ENCODE results near the gene DENND5A.
"Not testable (repeated sequence)": the region's sequence is repeated elsewhere in the genome, so short reads cannot be mapped to it uniquely, and the experiment has no call there.

Gene DENND5A

DNA sequence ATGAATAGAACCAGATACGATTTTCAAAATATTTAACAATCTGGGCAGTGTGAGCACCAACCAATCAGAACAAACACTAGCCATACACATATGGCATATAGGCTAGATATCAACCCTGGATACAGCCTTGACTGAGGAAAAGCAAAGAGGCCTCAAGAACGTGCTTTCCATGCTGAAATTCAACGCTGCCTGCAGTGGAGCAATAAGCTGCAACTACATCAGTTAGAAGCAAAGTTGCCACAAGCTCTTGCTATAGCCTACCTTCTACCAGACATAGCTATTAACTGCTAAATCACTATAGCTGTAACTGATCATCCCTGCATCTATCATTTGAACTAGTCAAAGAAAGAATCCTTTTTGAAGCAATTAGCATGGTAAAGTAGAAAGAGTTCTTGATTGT lies 42.5 kb downstream of the DENND5A start:
- Histone ChIP-seq H3F3A (ENCODE audit: control insufficient read depth, insufficient read depth) (no peaks in the 10 kb centered on the region), H4K20me1 (ENCODE audit: control insufficient read depth, insufficient read depth, low read depth, low read length) (no peaks in the 10 kb centered on the region), H3K4me3 (ENCODE audit: low read length) (no peak overlapping the region), H3K79me2 (ENCODE audit: control insufficient read depth, low read length) (no peaks in the 10 kb centered on the region), H3K36me3 (ENCODE audit: control insufficient read depth, low read length) (no peaks in the 10 kb centered on the region), H3K4me1 (ENCODE audit: control insufficient read depth, low read length) (no peaks in the 10 kb centered on the region), H3K9me3 (ENCODE audit: control insufficient read depth, insufficient read depth, low read length) (no peaks in the 10 kb centered on the region), H3K27ac (ENCODE audit: low read depth, low read length) (no peak overlapping the region), H3K27me3 (ENCODE audit: control insufficient read depth, low read length) (no peaks in the 10 kb centered on the region), H3K4me2 (ENCODE audit: low read length) (no peak overlapping the region), H3K9me2 (replicated peaks; ENCODE audit: control insufficient read depth, low read length) (no peaks in the 10 kb centered on the region)
- TF ChIP-seq EZH2phosphoT487 (IDR thresholded peaks at IDR 0.05; ENCODE audit: borderline replicate concordance, low read length), result no peak
- TF ChIP-seq, protein P1, sequence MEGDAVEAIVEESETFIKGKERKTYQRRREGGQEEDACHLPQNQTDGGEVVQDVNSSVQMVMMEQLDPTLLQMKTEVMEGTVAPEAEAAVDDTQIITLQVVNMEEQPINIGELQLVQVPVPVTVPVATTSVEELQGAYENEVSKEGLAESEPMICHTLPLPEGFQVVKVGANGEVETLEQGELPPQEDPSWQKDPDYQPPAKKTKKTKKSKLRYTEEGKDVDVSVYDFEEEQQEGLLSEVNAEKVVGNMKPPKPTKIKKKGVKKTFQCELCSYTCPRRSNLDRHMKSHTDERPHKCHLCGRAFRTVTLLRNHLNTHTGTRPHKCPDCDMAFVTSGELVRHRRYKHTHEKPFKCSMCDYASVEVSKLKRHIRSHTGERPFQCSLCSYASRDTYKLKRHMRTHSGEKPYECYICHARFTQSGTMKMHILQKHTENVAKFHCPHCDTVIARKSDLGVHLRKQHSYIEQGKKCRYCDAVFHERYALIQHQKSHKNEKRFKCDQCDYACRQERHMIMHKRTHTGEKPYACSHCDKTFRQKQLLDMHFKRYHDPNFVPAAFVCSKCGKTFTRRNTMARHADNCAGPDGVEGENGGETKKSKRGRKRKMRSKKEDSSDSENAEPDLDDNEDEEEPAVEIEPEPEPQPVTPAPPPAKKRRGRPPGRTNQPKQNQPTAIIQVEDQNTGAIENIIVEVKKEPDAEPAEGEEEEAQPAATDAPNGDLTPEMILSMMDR (IDR thresholded peaks at IDR 0.05; ENCODE audit: low read depth, low read length, poor library complexity, severe bottlenecking), result no peak

DNA sequence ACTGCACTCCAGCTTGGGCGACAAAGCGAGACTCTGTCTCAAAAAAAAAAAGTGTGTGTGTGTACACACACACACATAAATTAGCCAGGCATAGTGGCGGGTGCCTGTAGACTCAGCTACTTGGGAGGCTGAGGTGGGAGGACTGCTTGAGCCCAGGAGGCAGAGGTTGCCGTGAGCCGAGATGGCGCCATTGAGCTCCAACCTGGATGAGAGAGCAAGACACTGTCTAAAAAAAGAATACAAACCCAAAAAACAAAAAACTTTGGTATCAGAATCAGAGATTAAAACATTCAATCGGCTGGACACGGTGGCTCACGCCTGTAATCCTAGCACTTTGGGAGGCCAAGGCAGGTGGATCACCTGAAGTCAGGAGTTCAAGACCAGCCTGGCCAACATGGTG lies 44.3 kb downstream of the DENND5A start:
- H3K9me2 ChIP-seq (replicated peaks; ENCODE audit: control insufficient read depth, low read length), result not testable (repeated sequence)

DNA sequence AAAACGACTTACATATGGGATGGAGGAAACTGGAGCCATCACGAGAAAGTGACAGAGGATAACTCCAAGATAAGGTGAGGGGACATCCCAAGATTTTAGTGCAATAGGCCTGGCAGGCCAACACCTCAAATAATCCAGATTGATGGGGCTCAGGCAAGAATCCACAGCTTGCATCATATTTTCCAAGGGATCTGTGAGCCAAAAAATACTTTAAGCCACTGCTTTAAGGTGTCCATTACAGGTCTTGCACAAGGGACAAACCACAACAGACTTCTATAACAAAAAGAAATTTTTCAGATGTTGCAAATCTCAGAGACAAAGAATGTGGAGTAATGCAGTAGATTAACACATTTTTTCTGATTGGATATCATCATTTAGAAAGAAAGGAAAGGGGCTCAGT lies 45.6 kb downstream of the DENND5A start:
- H3K4me2 ChIP-seq (ENCODE audit: low read length), result no peak overlapping the region
- no peaks in the 10 kb centered on the region for H3K27me3 ChIP-seq (ENCODE audit: control insufficient read depth, low read length)
- H3K79me2 ChIP-seq (ENCODE audit: control insufficient read depth, low read length), result no peaks in the 10 kb centered on the region
- H3K4me1 ChIP-seq (ENCODE audit: control insufficient read depth, low read length), result peaks cover 16% of the 10 kb centered on the region
- H4K20me1 ChIP-seq (ENCODE audit: control insufficient read depth, insufficient read depth, low read depth, low read length), result no peaks in the 10 kb centered on the region
- no peak overlapping the region for H3K27ac ChIP-seq (ENCODE audit: low read depth, low read length)
- TF ChIP-seq EZH2phosphoT487 (IDR thresholded peaks at IDR 0.05; ENCODE audit: borderline replicate concordance, low read length), result no peak
- TF ChIP-seq, protein P1 (IDR thresholded peaks at IDR 0.05; ENCODE audit: low read depth, low read length, poor library complexity, severe bottlenecking), result no peak
- no peaks in the 10 kb centered on the region for H3K36me3 ChIP-seq (ENCODE audit: control insufficient read depth, low read length)
- no peak overlapping the region for H3K4me3 ChIP-seq (ENCODE audit: low read length)
- no peaks in the 10 kb centered on the region for H3K9me3 ChIP-seq (ENCODE audit: control insufficient read depth, insufficient read depth, low read length)
- no peaks in the 10 kb centered on the region for H3K9me2 ChIP-seq (replicated peaks; ENCODE audit: control insufficient read depth, low read length)
- no peaks in the 10 kb centered on the region for H3F3A ChIP-seq (ENCODE audit: control insufficient read depth, insufficient read depth)

More for the DNA sequence above, 44.3 kb downstream of the DENND5A start:
- H3K36me3 ChIP-seq (ENCODE audit: control insufficient read depth, low read length); H3K27ac ChIP-seq (ENCODE audit: low read depth, low read length); H3K4me3 ChIP-seq (ENCODE audit: low read length); H3K4me1 ChIP-seq (ENCODE audit: control insufficient read depth, low read length); H3K27me3 ChIP-seq (ENCODE audit: control insufficient read depth, low read length); H3K4me2 ChIP-seq (ENCODE audit: low read length); H3F3A ChIP-seq (ENCODE audit: control insufficient read depth, insufficient read depth); H4K20me1 ChIP-seq (ENCODE audit: control insufficient read depth, insufficient read depth, low read depth, low read length); H3K79me2 ChIP-seq (ENCODE audit: control insufficient read depth, low read length); H3K9me3 ChIP-seq (ENCODE audit: control insufficient read depth, insufficient read depth, low read length): not testable (repeated sequence)

DNA sequence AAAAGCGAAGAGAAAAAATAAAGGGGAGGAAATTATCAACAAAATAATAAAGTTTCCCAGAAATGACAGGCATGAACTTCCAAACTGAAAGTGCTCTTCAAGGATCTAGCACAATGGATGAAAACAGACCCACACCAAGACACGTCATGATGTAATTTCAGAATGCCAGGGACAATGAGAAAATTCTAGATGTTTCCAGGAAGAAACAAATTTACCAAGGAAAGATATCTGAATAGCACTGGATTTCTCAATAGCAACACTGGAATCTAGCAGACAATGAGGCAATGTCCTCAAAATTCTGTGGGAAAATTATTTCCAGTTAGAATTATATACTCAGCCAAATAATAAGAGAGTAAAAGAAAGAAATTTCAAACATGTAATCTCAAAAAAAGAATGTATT lies 46.0 kb downstream of the DENND5A start:
- Histone ChIP-seq H3K9me2 (replicated peaks; ENCODE audit: control insufficient read depth, low read length) (no peaks in the 10 kb centered on the region), H3K79me2 (ENCODE audit: control insufficient read depth, low read length) (no peaks in the 10 kb centered on the region), H4K20me1 (ENCODE audit: control insufficient read depth, insufficient read depth, low read depth, low read length) (no peaks in the 10 kb centered on the region), H3K4me3 (ENCODE audit: low read length) (no peak overlapping the region), H3K9me3 (ENCODE audit: control insufficient read depth, insufficient read depth, low read length) (no peaks in the 10 kb centered on the region), H3F3A (ENCODE audit: control insufficient read depth, insufficient read depth) (no peaks in the 10 kb centered on the region), H3K4me2 (ENCODE audit: low read length) (no peak overlapping the region), H3K27me3 (ENCODE audit: control insufficient read depth, low read length) (no peaks in the 10 kb centered on the region), H3K27ac (ENCODE audit: low read depth, low read length) (no peak overlapping the region), H3K4me1 (ENCODE audit: control insufficient read depth, low read length) (peaks cover 16% of the 10 kb centered on the region), H3K36me3 (ENCODE audit: control insufficient read depth, low read length) (no peaks in the 10 kb centered on the region)
- TF ChIP-seq, protein P1 (IDR thresholded peaks at IDR 0.05; ENCODE audit: low read depth, low read length, poor library complexity, severe bottlenecking), result no peak
- no peak for TF ChIP-seq EZH2phosphoT487 (IDR thresholded peaks at IDR 0.05; ENCODE audit: borderline replicate concordance, low read length)

Data from DOHH2 (cell line).